H9 (cell line): ENCODE results near the gene CMSS1. TPM values are rescaled to one million over a fixed set of nuclear protein-coding genes. Genes with fewer than 3 reads are reported as not detected.

Experiments used
- DNase-seq: peaks from one replicate; pipeline ENCODE4 v3.0.0-alpha.2; 2017
- H2AFZ ChIP-seq: one replicate; pipeline ENCODE4 v1.6.1; 2013; ENCODE audit warnings: mild to moderate bottlenecking, low read length, control low read depth, moderate library complexity
- H2AK5ac ChIP-seq: 2 replicates; pipeline ENCODE4 v1.6.1; 2013; ENCODE audit warnings: low read length, control low read depth, mixed read lengths; ENCODE audit not compliant: insufficient read length
- H2BK120ac ChIP-seq: one replicate; pipeline ENCODE4 v1.6.1; 2013; ENCODE audit warnings: low read depth, mild to moderate bottlenecking, low read length, control low read depth, inconsistent platforms; ENCODE audit not compliant: poor library complexity, severe bottlenecking
- H2BK12ac ChIP-seq: 2 replicates; pipeline ENCODE4 v1.6.1; 2013; ENCODE audit warnings: low read length, control low read depth, mixed read lengths, low read depth; ENCODE audit not compliant: insufficient read length
- H2BK15ac ChIP-seq: 2 replicates; pipeline ENCODE4 v1.6.1; 2013; ENCODE audit warnings: low read depth, low read length, control low read depth
- H2BK20ac ChIP-seq: one replicate; pipeline ENCODE4 v1.6.1; 2013; ENCODE audit warnings: low read depth, mild to moderate bottlenecking, low read length, control low read depth, inconsistent platforms; ENCODE audit not compliant: poor library complexity, severe bottlenecking
- H2BK5ac ChIP-seq: 2 replicates; pipeline ENCODE4 v1.6.1; 2013; ENCODE audit warnings: low read length, control low read depth, mixed read lengths; ENCODE audit not compliant: insufficient read length
- H3K14ac ChIP-seq: 2 replicates; pipeline ENCODE4 v1.6.1; 2013; ENCODE audit warnings: low read length, control low read depth; ENCODE audit not compliant: insufficient read depth
- H3K18ac ChIP-seq: 2 replicates; pipeline ENCODE4 v1.6.1; 2013; ENCODE audit warnings: low read depth, mild to moderate bottlenecking, mixed read lengths, low read length, control low read depth; ENCODE audit not compliant: insufficient read length
- H3K23ac ChIP-seq: 2 replicates; pipeline ENCODE4 v1.6.1; 2013; ENCODE audit warnings: low read length, control low read depth, mixed read lengths, low read depth; ENCODE audit not compliant: insufficient read length
- H3K23me2 ChIP-seq: 2 replicates; pipeline ENCODE4 v1.6.1; 2013; ENCODE audit warnings: low read depth, mild to moderate bottlenecking, mixed read lengths, low read length, control low read depth; ENCODE audit not compliant: insufficient read length, poor library complexity, severe bottlenecking
- H3K27ac ChIP-seq: 2 replicates; pipeline ENCODE4 v1.5.1; 2013; ENCODE audit warnings: low read length, control low read depth, mixed read lengths, low read depth; ENCODE audit not compliant: insufficient read length
- H3K27me3 ChIP-seq: 2 replicates; pipeline ENCODE4 v1.6.1; 2013; ENCODE audit warnings: low read length, control low read depth, inconsistent platforms; ENCODE audit not compliant: insufficient read depth
- H3K4ac ChIP-seq: 2 replicates; pipeline ENCODE4 v1.6.1; 2013; ENCODE audit warnings: low read depth, mild to moderate bottlenecking, control low read depth, inconsistent platforms, low read length, moderate library complexity
- H3K4me1 ChIP-seq: 2 replicates; pipeline ENCODE4 v1.6.1; 2013; ENCODE audit warnings: low read length, control low read depth, inconsistent platforms; ENCODE audit not compliant: insufficient read depth
- H3K4me2 ChIP-seq: 2 replicates; pipeline ENCODE4 v1.6.1; 2013; ENCODE audit warnings: low read length, control low read depth, mixed read lengths; ENCODE audit not compliant: insufficient read length, insufficient read depth
- H3K56ac ChIP-seq: 2 replicates; pipeline ENCODE4 v1.6.1; 2013; ENCODE audit warnings: low read depth, mild to moderate bottlenecking, mixed read lengths, low read length, control low read depth; ENCODE audit not compliant: insufficient read length
- H3K79me1 ChIP-seq: 2 replicates; pipeline ENCODE4 v1.6.1; 2013; ENCODE audit warnings: low read depth, mild to moderate bottlenecking, moderate library complexity, low read length, control low read depth, inconsistent platforms; ENCODE audit not compliant: insufficient read depth, poor library complexity, severe bottlenecking
- H3K79me2 ChIP-seq: 2 replicates; pipeline ENCODE4 v1.6.1; 2013; ENCODE audit warnings: low read length, control low read depth, inconsistent platforms; ENCODE audit not compliant: insufficient read depth
- H3K9ac ChIP-seq: 2 replicates; pipeline ENCODE4 v1.6.1; 2013; ENCODE audit warnings: low read length, control low read depth, mixed read lengths; ENCODE audit not compliant: insufficient read length; ENCODE audit errors: extremely low read depth
- H3K9me3 ChIP-seq: one replicate; pipeline ENCODE4 v1.6.1; 2013; ENCODE audit warnings: low read depth, low read length, inconsistent platforms; ENCODE audit not compliant: control insufficient read depth
- H3T11ph ChIP-seq: one replicate; pipeline ENCODE4 v1.6.1; 2013; ENCODE audit warnings: mild to moderate bottlenecking, low read length, control low read depth, inconsistent platforms
- H4K20me1 ChIP-seq: one replicate; pipeline ENCODE4 v1.6.1; 2013; ENCODE audit not compliant: control insufficient read depth, insufficient read length, insufficient read depth
- H4K5ac ChIP-seq: 2 replicates; pipeline ENCODE4 v1.6.1; 2013; ENCODE audit warnings: low read depth, mild to moderate bottlenecking, mixed read lengths, low read length, control low read depth; ENCODE audit not compliant: insufficient read length
- H4K8ac ChIP-seq: replicated peaks from 2 replicates; pipeline ENCODE4 v1.6.1; 2013; ENCODE audit warnings: low read length, control low read depth, mixed read lengths, low read depth; ENCODE audit not compliant: insufficient read length
- H4K91ac ChIP-seq: 2 replicates; pipeline ENCODE4 v1.6.1; 2013; ENCODE audit warnings: low read depth, mild to moderate bottlenecking, moderate library complexity, mixed read lengths, low read length, control low read depth; ENCODE audit not compliant: insufficient read length
- H3K27ac Mint-ChIP-seq, 3 experiments: 2 replicates in 2 of 3; 3 replicates in 1 of 3; pipeline ENCODE4 v1.8.0; 2020 to 2021; ENCODE audit warnings: mixed read lengths in 3 of 3, mild to moderate bottlenecking in 1 of 3, moderate library complexity in 1 of 3
- H3K27me3 Mint-ChIP-seq: 2 replicates; pipeline ENCODE4 v1.8.0; 2021; ENCODE audit warnings: low read depth, mild to moderate bottlenecking, moderate library complexity, mixed read lengths
- H3K36me3 Mint-ChIP-seq, 3 experiments: 2 replicates in 2 of 3; 3 replicates in 1 of 3; pipeline ENCODE4 v1.8.0; 2020 to 2021; ENCODE audit warnings: low read depth in 3 of 3, mixed read lengths in 3 of 3; ENCODE audit not compliant: insufficient read depth in 1 of 3
- H3K4me1 Mint-ChIP-seq, 2 experiments: 2 replicates each; pipeline ENCODE4 v1.8.0; 2020; ENCODE audit warnings: mixed read lengths in 2 of 2
- H3K4me3 Mint-ChIP-seq, 2 experiments: 2 replicates in 1 of 2; 3 replicates in 1 of 2; pipeline ENCODE4 v1.8.0; 2020 to 2021; ENCODE audit warnings: mild to moderate bottlenecking in 2 of 2, mixed read lengths in 2 of 2, moderate library complexity in 1 of 2
- H3K9me3 Mint-ChIP-seq, 2 experiments: 2 replicates in 1 of 2; 3 replicates in 1 of 2; pipeline ENCODE4 v1.8.0; 2020; ENCODE audit warnings: mild to moderate bottlenecking in 2 of 2, mixed read lengths in 2 of 2, moderate library complexity in 1 of 2
- CTCF ChIP-seq: fragments of 200-600 bp; sonication (generic); conservative IDR thresholded peaks from 3 replicates; pipeline ENCODE4 v1.8.0; 2021; ENCODE audit warnings: antibody characterized with exemption, mild to moderate bottlenecking
- WGBS: extraction: QIAGEN DNeasy Blood & Tissue Kit; methylation state at CpG from one replicate; pipeline ENCODE4 v1.1.7; 2013; ENCODE audit warnings: missing lambda C conversion rate, low lambda C conversion rate, mixed read lengths; ENCODE audit not compliant: insufficient read length; ENCODE audit errors: extremely low coverage; 5-methylcytosine and 5-hydroxymethylcytosine counted together
- total RNA-seq: library from RNA; stranded (reverse); gene quantifications from 2 replicates; pipeline ENCODE4 v1.2.1, GENCODE V29; 2021

Gene CMSS1
- total RNA-seq, 1 experiment from 2014 or later, result 61.8 TPM

GRCh38 chr3:100128565-100128964 lies 310.9 kb downstream of the CMSS1 start:
- H4K20me1 ChIP-seq, result no peaks in the 10 kb centered on the region
- no peak overlapping the region for H2BK120ac ChIP-seq
- no peak overlapping the region for H2AFZ ChIP-seq
- H2BK20ac ChIP-seq, result no peak overlapping the region
- H3K9ac ChIP-seq, result no peak overlapping the region
- no peak overlapping the region for H3K27ac ChIP-seq
- H3K79me1 ChIP-seq, result no peaks in the 10 kb centered on the region
- no peak overlapping the region for H2BK5ac ChIP-seq
- H3K9me3 ChIP-seq, result no peaks in the 10 kb centered on the region
- no peak overlapping the region for H4K91ac ChIP-seq
- no peak for DNase-seq
- TF ChIP-seq CTCF, result no peak
- no peak overlapping the region for H3K18ac ChIP-seq
- Mint-ChIP-seq H3K27me3 (no peaks in the 10 kb centered on the region), H3K4me1 (no peaks in the 10 kb centered on the region; a peak in 2 of 4 replicates), H3K36me3 (no peaks in the 10 kb centered on the region), H3K9me3 (no peaks in the 10 kb centered on the region), H3K4me3 (no peak overlapping the region), H3K27ac (no peak overlapping the region)
- H3K4ac ChIP-seq, result no peak overlapping the region
- no peak overlapping the region for H2BK15ac ChIP-seq
- no peak overlapping the region for H4K8ac ChIP-seq
- no CpG with 5 or more reads among the region's 5 CpGs for WGBS
- H3K4me2 ChIP-seq, result no peak overlapping the region
- no peak overlapping the region for H2AK5ac ChIP-seq
- H3K4me1 ChIP-seq, result no peaks in the 10 kb centered on the region
- no peak overlapping the region for H3T11ph ChIP-seq
- no peaks in the 10 kb centered on the region for H3K79me2 ChIP-seq
- H3K14ac ChIP-seq, result no peak overlapping the region
- no peaks in the 10 kb centered on the region for H3K27me3 ChIP-seq
- H2BK12ac ChIP-seq, result no peak overlapping the region
- H3K23ac ChIP-seq, result no peak overlapping the region
- no peaks in the 10 kb centered on the region for H3K23me2 ChIP-seq
- no peak overlapping the region for H4K5ac ChIP-seq
- no peak overlapping the region for H3K56ac ChIP-seq
